ENCODE data around the gene KANSL2.
"Not testable (repeated sequence)": the region's sequence is repeated elsewhere in the genome, so short reads cannot be mapped to it uniquely, and the experiment has no call there.

The KANSL2 gene

DNA sequence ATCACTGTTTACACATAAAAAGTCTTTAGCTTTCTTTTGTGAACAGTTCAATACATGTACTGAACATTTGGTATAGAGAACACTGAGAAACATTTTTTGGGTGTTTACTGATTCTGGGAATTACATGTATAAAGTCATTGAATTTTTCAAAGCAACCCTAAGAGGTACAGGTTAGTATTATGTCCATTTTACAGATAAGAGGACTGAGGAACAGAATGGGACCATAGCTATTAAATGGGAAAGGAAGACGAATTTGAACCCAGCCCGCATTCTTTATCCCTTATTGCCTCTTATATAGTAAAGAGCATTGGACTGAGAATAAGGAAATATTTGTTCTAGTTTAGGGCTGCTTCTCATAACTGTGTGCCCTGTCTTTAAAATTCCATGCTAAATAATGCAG, 889 bp upstream of the KANSL2 start:
- DNase-seq = no peak

DNA sequence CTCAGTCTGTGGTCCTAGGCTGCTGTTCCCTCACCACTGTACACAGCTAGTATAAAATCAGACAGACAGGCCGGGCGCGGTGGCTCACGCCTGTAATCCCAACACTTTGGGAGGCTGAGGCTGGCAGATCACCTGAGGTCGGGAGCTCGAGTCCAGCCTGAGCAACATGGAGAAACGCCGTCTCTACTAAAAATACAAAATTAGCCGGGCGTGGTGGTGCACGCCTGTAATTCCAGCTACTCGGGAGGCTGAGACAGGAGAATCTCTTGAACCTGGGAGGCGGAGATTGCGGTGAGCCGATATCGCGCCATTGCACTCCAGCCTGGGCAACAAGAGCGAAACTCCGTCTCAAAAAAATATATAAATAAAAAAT, 481 bp upstream of the KANSL2 start:
- DNase-seq = not testable (repeated sequence)

DNA sequence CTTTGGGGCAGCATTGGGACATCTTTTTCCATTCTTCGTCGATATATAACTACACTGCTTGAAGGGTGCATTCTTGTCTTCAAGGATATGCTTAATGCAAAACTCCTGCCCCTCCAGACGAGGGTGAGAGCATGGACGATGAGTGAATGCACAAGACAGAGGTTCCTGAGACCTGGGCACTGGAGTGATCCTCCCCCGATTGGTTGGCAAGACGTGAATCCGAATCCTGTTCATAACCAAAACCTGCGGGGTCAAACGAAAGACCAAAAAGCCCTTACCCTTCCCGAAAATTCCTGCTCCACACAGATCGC, 684 bp downstream of the KANSL2 start:
- no peak for DNase-seq

DNA sequence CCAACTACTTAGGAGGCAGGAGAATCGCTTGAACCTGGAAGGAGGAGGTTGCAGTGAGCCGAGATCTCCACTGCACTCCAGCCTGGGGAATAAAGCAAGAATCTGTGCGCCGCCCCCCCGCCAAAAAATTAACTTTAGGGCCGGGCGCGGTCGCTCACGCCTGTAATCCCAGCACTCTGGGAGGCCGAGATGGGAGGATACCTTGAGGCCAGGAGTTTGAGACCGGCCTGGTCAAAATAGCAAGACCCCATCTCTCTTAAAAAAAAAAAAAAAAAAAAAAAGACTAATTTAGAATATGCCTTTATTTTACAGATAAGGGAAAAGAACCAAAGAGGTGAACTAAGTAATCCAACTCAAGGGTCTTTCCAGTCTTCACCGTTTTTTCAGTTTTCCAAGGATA, 1.2 kb downstream of the KANSL2 start:
- no peak for DNase-seq

DNA sequence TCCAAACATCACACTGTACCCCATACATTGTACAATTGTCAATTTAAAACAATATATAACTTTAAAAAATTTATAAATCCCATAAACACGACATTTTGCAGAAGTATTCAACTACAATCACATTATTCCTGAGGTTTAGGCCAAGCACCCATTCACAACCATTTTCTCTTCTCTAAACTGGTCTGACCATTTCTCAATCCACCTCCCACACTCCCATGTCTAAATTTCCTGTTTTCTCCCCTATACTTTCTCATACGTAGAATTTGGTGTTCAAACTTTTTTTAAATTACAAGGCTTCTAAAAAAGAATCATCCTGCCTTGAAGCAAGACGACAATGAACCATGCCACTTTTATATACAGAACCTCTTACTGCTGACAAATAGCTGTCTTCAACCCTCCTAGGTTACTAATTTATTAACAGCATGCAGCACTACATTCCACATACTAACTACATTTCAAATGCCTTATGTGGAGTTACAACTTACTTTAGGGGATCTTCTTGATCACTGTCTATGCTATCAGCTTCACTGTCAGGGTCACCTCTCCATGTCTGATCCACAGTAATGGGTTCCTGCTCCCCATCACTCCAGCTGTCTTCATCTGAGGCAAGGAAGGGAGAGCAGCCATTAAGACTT, 3.4 kb downstream of the KANSL2 start:
- DNase-seq = no peak

DNA sequence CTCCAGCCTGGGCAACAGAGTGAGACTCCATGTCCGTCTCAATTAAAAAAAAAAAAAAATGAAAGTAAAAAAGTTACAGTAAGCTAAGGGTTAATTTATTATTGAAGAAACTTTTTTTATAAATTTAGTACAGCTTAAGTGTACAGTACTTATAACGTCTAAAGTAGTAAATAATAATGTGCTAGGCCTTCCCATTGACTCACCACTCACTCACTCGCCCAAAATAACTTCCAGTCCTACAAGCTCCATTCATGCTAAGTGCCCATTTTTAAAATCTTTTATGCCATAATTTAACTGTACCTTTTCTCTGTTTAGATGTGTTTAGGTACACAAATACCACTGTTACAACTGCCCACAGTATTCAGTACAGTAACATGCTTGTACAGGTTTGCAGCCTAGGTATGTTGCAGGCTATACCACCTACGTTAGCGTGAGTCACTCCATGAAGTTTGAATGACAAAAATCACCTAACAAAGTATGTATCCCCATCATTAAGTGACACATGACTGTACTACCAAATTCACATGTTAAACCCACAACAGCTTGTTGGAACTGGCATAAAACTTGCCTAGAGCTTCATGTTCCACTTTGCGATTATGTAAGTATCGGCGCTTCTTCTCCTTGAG, 10.7 kb downstream of the KANSL2 start:
- DNase-seq = no peak

DNA sequence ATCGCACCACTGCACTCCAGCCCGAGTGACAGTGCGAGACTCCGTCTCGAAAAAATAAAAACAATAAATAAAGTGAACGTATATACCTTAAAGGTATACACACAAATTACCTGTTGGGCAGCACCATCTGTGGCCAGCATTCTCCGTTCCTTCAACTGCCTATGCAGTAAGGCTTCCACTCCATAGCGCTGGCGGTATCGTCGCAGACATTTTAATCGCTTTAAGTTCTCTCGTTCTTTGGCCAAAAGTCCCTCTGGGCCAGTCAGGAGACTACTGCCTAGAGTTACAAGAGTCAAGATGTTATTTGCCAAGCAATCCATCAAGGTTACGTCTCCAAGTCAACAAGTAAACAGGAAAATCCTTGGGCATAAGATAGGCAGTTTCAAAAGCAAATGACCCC, 13.0 kb downstream of the KANSL2 start:
- no peak for DNase-seq

DNA sequence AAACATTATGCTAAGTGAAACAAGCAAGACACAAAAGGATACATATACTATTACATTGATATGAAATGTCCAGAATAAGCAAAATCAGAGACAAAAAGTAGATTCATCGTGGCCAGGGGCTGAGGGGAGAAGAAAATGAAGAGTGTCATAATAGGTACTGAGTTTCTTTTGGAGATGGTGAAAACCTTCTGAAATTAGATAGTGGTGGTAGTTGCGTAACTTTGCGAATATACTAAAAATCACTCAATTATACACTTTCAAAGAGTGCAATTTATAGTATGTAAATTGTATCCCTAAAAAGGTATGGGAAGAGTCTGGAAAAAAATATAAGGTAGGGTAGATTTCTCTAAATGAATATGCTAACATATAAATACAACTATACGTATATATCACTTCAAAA, 22.2 kb downstream of the KANSL2 start:
- DNase-seq = no peak

DNA sequence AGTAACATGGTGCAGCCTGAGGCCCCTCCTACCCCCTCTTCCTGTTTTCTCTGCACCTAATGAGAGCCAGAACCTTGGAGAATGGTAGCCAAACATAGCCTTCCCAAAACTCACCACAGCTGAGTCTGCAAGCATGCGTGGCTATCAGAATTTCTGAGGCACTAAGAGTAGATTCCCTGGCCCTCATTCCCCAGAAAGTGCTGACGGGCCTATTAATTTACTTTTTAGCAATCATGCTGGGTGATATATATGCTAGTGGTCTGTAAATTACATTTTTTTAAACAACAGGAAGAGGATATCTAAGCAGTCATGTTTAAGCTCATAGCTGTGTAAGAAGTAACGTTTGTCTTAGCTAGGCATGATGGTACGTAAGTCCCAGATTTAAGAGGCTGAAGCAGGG, 30.4 kb downstream of the KANSL2 start:
- DNase-seq = no peak

DNA sequence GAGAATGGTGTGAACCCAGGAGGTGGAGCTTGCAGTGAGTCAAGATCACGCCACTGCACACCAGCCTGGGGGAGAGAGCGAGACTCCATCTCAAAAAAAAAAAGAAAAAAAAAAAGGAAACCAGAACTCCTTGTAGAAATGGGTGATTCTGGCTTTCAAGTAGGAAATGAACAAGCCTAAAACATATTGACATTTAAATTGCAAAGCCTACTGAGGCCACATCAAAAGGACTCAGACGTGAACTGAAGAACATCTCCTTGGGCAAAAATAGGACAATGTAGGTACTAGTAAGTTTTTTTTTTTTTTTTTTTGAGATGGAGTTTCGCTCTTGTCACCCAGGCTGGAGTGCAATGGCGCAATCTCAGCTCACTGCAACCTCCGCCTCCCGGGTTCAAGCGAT, 36.7 kb downstream of the KANSL2 start:
- DNase-seq = not testable (repeated sequence)

DNA sequence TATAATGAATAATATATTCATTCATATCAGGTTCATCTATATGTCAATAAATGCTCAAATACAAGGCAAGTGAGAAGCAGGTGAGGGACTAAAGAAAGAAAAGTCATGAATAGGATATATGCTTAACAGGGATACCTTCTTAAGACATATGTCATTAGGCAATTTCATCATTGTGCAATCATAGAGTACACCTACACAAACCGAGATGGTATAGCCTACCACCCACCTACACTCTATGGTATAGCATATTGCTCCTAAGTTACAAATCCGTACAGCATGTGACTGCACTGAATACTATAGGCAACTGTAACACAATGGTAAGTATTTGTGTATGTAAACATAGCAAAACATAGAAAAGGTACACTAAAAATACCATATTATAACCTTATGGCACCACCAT, 39.0 kb downstream of the KANSL2 start:
- DNase-seq = no peak

DNA sequence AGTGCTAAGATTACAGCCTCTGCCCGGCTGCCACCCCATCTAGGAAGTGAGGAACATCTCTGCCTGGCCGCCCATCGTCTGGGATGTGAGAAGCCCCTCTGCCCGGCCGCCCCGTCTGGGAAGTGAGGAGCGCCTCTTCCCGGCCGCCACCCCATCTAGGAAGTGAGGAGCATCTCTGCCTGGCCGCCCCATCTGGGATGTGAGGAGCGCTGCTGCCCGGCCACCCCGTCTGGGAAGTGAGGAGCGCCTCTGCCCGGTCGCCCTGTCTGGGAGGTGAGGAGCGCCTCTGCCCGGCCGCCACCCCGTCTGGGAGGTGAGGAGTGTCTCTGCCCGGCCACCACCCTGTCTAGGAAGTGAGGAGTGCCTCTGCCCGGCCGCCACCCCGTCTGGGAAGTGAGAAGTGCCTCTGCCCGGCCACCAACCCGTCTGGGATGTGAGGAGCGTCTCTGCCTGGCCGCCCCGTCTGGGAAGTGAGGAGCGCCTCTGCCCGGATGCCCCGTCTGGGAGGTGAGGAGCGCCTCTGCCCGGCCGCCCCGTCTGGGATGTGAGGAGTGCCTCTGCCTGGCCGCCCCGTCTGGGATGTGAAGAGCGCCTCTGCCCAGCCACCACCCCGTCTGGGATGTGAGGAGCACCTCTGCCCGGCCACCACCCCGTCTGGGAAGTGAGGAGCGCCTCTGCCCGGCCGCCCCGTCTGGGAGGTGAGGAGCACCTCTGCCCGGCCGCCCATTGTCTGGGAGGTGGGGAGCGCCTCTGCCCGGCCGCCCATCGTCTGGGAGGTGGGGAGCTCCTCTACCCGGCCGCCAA, 40.1 kb downstream of the KANSL2 start:
- DNase-seq = not testable (repeated sequence)

DNA sequence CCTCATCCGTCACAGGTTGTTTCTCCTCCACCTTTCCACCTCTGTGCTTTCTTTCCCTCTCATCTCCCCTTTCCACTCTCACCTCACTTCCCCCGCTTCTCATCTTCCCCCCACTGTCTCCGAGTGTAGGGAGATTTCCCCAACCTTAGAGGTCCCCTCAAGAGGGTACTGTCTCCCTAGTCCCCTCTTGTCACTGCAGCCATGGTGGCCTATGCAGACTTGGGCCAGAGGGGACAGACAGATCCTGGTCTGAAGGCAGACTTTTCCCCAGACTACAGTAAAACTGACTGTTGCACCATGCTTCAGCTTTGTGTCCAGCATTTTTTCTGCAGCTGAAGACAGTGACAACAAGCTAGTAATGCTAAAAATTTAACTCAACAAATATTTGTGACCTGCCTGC, 41.2 kb downstream of the KANSL2 start:
- no peak for DNase-seq

DNA sequence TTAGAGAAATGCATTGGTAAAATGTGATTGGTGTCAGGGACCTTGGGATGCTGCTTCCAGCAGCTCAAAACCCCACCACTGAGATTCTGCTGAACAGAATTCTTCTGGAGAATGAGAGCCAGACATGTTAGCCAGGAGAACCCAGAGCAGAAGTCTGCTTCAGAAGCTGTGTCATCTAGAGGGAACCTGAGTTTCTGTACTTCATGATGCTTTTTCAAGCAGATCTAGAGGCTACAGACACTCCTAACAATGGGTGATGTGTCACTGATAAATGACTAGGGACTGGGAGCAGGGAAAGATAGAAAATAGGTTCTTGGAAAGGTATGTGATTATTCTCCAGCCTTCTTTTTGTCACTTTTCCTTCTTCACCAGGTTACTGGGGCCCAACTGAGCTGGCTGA, 41.6 kb downstream of the KANSL2 start:
- DNase-seq = no peak

DNA sequence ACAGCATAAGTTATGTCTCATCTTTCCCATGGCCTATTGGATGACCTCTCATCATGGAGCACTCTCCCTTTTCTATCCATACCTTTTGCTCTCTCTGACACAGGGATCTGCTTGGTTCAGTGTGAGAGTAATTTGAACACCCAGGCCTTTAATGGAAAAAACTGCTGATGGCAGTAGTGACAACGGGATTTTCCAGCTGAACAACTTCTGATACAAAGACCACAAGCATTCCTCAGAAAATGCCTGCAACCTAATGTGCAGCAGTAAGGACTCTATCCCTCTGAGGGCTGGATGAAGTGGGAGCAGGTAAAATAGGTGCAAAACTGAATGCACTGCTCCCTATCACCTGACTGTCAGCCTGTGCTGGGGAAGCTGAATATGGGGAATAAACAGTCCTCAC, 51.0 kb downstream of the KANSL2 start:
- no peak for DNase-seq

DNA sequence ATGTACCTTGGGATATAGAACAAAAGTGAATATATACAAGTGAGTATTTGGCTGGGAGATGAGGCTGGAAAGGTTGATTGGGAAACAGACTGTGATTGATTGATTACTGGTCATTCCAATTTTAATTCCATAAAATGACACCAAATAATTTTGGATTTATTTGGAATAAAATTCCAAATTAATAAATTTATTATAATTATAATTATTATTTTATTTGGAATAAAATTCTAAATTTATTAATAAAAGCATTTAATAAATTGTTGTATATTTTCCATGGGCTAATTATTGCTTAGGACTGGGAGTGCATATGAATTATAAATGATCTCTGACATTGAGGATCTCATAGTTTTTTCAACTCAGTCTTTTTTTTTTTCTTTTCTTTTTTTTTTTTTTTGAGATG, 51.7 kb downstream of the KANSL2 start:
- DNase-seq = no peak

DNA sequence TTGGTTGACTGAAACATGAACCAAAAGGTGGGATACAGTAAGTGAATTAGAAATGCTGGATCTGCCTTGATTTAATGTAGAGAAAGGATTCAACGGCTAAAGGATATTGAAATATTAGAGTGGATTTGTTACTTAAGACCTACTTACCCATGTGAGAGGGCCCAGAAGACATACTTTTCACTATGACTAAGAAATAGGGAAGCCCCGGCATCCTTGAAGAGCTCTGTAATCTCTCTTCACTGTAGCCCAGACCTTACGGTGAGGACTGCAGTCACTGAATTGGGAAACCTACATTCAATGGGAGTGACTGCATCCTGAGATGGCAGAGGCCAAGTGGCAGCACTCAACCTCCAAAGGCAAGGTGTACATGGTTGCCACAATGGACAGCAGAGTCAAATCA, 52.5 kb downstream of the KANSL2 start:
- no peak for DNase-seq

DNA sequence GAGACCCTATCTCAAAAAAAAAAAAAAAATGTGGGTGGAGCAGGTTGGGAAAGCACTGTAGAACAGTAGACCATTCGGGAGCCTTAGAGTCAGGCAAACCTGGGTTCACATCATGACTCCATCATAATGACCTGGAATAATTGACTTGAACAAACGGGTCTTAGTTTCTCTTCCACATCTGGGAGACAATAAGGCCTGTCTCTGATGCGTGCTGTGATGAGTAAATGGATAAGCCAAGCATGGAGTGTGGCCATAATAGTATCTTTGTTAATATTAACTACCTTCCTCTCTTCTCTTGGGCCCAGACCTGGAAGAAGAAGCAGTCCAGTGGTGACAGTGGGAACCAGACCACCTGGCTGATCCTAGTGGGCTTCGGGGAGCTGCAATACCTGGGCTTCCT, 54.5 kb downstream of the KANSL2 start:
- DNase-seq = no peak

DNA sequence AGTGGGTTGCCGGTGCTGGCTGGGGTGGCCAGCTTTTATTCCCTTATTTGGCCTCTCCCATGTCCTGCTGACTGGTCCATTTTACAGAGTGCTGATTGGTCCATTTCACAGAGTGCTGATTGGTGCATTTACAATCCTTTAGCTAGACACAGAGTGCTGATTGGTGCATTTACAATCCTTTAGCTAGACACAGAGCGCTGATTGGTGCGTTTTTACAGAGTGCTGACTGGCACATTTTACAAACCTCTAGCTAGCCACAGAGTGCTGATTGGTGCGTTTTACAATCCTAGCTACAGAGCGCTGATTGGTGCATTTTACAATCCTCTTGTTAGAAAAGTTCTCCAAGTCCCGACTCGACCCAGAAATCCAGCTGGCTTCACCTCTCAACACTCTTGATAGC, 59.0 kb downstream of the KANSL2 start:
- not testable (repeated sequence) for DNase-seq

DNA sequence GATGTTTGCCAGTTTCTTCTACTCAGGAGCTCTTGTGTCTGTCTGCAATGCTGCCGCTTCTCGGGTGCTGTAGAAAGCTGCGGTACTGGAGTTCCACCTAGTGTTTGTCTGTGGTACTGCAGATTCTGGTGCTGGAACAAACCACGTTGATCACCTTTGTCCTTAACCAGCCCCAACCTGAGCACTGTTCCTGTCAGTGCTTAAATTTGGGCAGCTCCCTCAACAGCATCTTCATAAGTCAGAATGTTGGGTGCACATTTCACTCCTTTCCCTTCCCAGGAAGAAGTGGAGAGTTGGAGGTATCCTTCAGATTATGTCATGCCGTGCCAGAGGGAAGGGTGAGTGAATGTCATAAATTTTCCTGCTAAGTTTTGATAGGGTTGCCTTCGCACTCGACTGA, 63.5 kb downstream of the KANSL2 start:
- DNase-seq = no peak

DNA sequence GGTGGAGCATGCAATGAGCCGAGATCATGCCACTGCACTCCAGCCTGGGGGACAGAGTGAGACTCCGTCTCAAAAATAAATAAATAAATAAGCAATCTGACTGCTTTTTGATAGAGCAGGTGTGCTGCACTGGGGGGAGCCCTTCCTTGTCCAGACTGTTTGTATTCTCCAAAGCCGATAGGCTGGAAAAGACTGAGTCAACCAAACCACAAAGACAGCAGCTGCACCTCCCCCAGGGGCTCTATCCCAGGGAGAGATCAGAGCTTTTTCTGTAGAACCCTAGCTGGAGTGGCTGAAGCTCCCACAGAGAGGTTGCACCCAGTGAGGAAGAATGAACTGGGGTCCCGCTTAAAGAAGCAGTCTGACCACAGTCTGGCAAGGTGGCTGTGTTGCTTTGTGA, 66.4 kb downstream of the KANSL2 start:
- DNase-seq = no peak

DNA sequence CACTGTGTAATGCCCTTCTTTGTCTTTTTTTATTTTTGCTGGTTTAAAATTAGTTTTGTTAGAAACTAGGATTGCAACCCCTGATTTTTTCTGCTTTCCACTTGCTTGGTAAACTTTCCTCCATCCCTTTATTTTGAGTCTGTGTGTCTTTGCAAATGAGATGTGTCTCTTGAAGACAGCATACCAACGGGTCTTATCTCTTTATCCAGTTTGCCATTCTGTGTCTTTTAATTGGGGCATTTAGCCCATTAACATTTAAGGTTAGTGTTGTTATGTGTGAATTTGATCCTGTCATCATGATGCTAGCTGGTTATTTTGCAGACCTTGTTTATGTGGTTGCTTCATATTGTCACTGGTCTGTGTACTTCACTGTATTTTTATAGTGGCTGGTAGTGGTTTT, 68.7 kb downstream of the KANSL2 start:
- DNase-seq = no peak
